Fibroblast of lung (primary cell): ENCODE data around the gene OSGIN1. TPM values are rescaled to one million over a fixed set of nuclear protein-coding genes. Genes with fewer than 3 reads are reported as not detected.

Source experiments
- DNase-seq, 2 donors: peaks; one replicate each; pipeline versions ENCODE4 v3.0.0 to v3.0.0-alpha.2; 2010; ENCODE audit warnings: low read depth in 2 of 2
- H2AFZ ChIP-seq: 2 replicates; pipeline ENCODE4 v1.5.1; 2012; ENCODE audit warnings: low read length, control low read depth, inconsistent platforms
- H3K27ac ChIP-seq: 2 replicates; pipeline ENCODE4 v1.5.1; 2011; ENCODE audit warnings: low read length, control low read depth; ENCODE audit not compliant: insufficient read depth
- H3K27me3 ChIP-seq: 2 replicates; pipeline ENCODE4 v1.5.1; 2011; ENCODE audit warnings: mild to moderate bottlenecking, low read length; ENCODE audit not compliant: control insufficient read depth, insufficient read depth
- H3K36me3 ChIP-seq: 2 replicates; pipeline ENCODE4 v1.5.1; 2011; ENCODE audit warnings: low read length; ENCODE audit not compliant: control insufficient read depth, insufficient read depth
- H3K4me1 ChIP-seq: 2 replicates; pipeline ENCODE4 v1.5.1; 2011; ENCODE audit warnings: low read length; ENCODE audit not compliant: control insufficient read depth, insufficient read depth; ENCODE audit errors: extremely low read depth
- H3K4me2 ChIP-seq: 2 replicates; pipeline ENCODE4 v1.5.1; 2011; ENCODE audit warnings: low read length, control low read depth; ENCODE audit not compliant: insufficient read depth; ENCODE audit errors: extremely low read depth
- H3K4me3 ChIP-seq, 4 experiments: fragments of 200-600 bp in 1 of 4; sonication (generic) in 1 of 4; replicated peaks in 1 of 4; 2 replicates each; pipeline ENCODE4 v1.5.1; 2011 to 2016; ENCODE audit warnings: low read length in 4 of 4, low read depth in 3 of 4, mild to moderate bottlenecking in 3 of 4, control low read depth in 2 of 4, inconsistent platforms in 1 of 4, mixed read lengths in 1 of 4; ENCODE audit not compliant: insufficient read depth in 1 of 4; ENCODE audit errors: control extremely low read depth in 1 of 4
- H3K79me2 ChIP-seq: 2 replicates; pipeline ENCODE4 v1.5.1; 2012; ENCODE audit warnings: mild to moderate bottlenecking, low read length, inconsistent platforms; ENCODE audit not compliant: control insufficient read depth, insufficient read depth
- H3K9ac ChIP-seq: 2 replicates; pipeline ENCODE4 v1.5.1; 2011; ENCODE audit warnings: mild to moderate bottlenecking, low read length, control low read depth; ENCODE audit not compliant: insufficient read depth
- H3K9me3 ChIP-seq: 2 replicates; pipeline ENCODE4 v1.5.1; 2012; ENCODE audit warnings: low read depth, low read length; ENCODE audit not compliant: control insufficient read depth, insufficient read depth
- H4K20me1 ChIP-seq: 2 replicates; pipeline ENCODE4 v1.5.1; 2011; ENCODE audit warnings: low read length; ENCODE audit not compliant: control insufficient read depth, insufficient read depth; ENCODE audit errors: extremely low read depth
- CTCF ChIP-seq, 2 donors: IDR thresholded peaks in 1 of 2; conservative IDR thresholded peaks in 1 of 2; 1 replicate in 1 of 2; 2 replicates in 1 of 2; pipeline ENCODE4 v1.5.1; 2011 to 2012; ENCODE audit warnings: low read length in 2 of 2, control low read depth in 1 of 2, inconsistent platforms in 1 of 2, low read depth in 1 of 2, mild to moderate bottlenecking in 1 of 2
- EZH2 ChIP-seq: IDR thresholded peaks from 2 replicates; pipeline ENCODE4 v1.5.1; 2012; ENCODE audit warnings: low read length, control low read depth, mild to moderate bottlenecking; ENCODE audit errors: missing control alignments
- polyA minus RNA-seq: library from RNA; depleted of rRNA, polyadenylated mRNA; stranded (reverse); fragments of >200 nt; gene quantifications from 2 replicates; pipeline ENCODE4 v1.2.3, GENCODE V29; 2011; ENCODE audit warnings: low replicate concordance
- polyA plus RNA-seq, 2 donors: library from polyadenylated mRNA; depleted of rRNA in 1 of 2; stranded (reverse) in 1 of 2; unstranded in 1 of 2; fragments of >200 nt; gene quantifications; 2 replicates each; pipeline ENCODE4 v1.2.1, GENCODE V29; 2011 to 2012; ENCODE audit warnings: missing spikeins in 1 of 2
- total RNA-seq: library from RNA; depleted of rRNA; stranded (reverse); fragments of >200 nt; gene quantifications from 2 replicates; pipeline ENCODE4 v1.2.1, GENCODE V29; 2014

The OSGIN1 gene
- total RNA-seq (3.6 and 6.6 TPM in 2 replicates), polyA plus RNA-seq (2.1 and 5.5 TPM in 2 replicates), polyA minus RNA-seq (7.8 and 8.5 TPM in 2 replicates)
- 6.1 and 9.8 TPM in 2 replicates for polyA plus RNA-seq (2012)

- peak; percentile 92 to 96 for DNase-seq
- Histone ChIP-seq H2AFZ (peak within 1 kb of the TSS; percentile 56), H3K9ac (peak within 1 kb of the TSS; percentile 81), H3K4me3 (peak within 1 kb of the TSS; percentile 67 to 83 (median 76)), H3K36me3 (no peaks in the 10 kb centered on the region), H3K4me2 (peak within 1 kb of the TSS; percentile 98), H3K79me2 (peaks cover 4% of the 10 kb centered on the region), H3K4me1 (peaks cover 18% of the 10 kb centered on the region), H3K9me3 (no peaks in the 10 kb centered on the region), H3K27me3 (no peaks in the 10 kb centered on the region), H3K27ac (peak within 1 kb of the TSS; percentile 85), H4K20me1 (no peaks in the 10 kb centered on the region)
- TF ChIP-seq EZH2 (no peak), CTCF (conservative IDR thresholded peaks at IDR 0.05 in 1 of 2, IDR thresholded peaks at IDR 0.05 in 1 of 2; ENCODE audit: low read depth in 1 of 2, low read length in 2 of 2) (no peak)
Measured at GRCh38 chr16:83952940-83953795, at the start of gene OSGIN1. TSS of gene OSGIN1 (plus strand) at chr16:83953240. CDS start at chr16:83957672, 4,432 bp downstream.

GRCh38 chr16:83903751-83904150 lies 49.3 kb upstream of the OSGIN1 start:
- Histone ChIP-seq H3K36me3 (no peaks in the 10 kb centered on the region), H3K4me2 (no peak overlapping the region), H3K79me2 (peaks cover 2% of the 10 kb centered on the region), H3K27ac (no peak overlapping the region), H2AFZ (no peak overlapping the region), H4K20me1 (no peaks in the 10 kb centered on the region), H3K9me3 (no peaks in the 10 kb centered on the region), H3K4me3 (no peak overlapping the region), H3K9ac (no peak overlapping the region), H3K27me3 (no peaks in the 10 kb centered on the region), H3K4me1 (peaks cover 5% of the 10 kb centered on the region)
- DNase-seq: peak; percentile 23 to 81
- no peak for TF ChIP-seq EZH2

- no peak overlapping the region for H3K27ac ChIP-seq
- TF ChIP-seq EZH2: no peak
- TF ChIP-seq CTCF (conservative IDR thresholded peaks at IDR 0.05 in 1 of 2, IDR thresholded peaks at IDR 0.05 in 1 of 2; ENCODE audit: low read depth in 1 of 2, low read length in 2 of 2): no peak
- no peak overlapping the region for H2AFZ ChIP-seq
- H3K9me3 ChIP-seq: no peaks in the 10 kb centered on the region
- peaks cover 2% of the 10 kb centered on the region for H3K4me1 ChIP-seq
- DNase-seq: peak in 1 of 2 donors; percentile 35
- no peaks in the 10 kb centered on the region for H3K27me3 ChIP-seq
- no peaks in the 10 kb centered on the region for H3K79me2 ChIP-seq
- no peak overlapping the region for H3K4me3 ChIP-seq
- H3K36me3 ChIP-seq: no peaks in the 10 kb centered on the region
- no peaks in the 10 kb centered on the region for H4K20me1 ChIP-seq
- no peak overlapping the region for H3K4me2 ChIP-seq
- no peak overlapping the region for H3K9ac ChIP-seq
Measured at GRCh38 chr16:83906683-83907082, 46.4 kb upstream of the OSGIN1 start.
